ENCODE results near the gene KIAA0232. TPM values are rescaled to one million over a fixed set of nuclear protein-coding genes. Genes with fewer than 3 reads are reported as not detected.
"Not testable (repeated sequence)": the region's sequence is repeated elsewhere in the genome, so short reads cannot be mapped to it uniquely, and the experiment has no call there.

Gene KIAA0232
- polyA plus RNA-seq, 3 donors from 2014 or later = 3.7 to 21.6 (median 5.9) TPM

DNA sequence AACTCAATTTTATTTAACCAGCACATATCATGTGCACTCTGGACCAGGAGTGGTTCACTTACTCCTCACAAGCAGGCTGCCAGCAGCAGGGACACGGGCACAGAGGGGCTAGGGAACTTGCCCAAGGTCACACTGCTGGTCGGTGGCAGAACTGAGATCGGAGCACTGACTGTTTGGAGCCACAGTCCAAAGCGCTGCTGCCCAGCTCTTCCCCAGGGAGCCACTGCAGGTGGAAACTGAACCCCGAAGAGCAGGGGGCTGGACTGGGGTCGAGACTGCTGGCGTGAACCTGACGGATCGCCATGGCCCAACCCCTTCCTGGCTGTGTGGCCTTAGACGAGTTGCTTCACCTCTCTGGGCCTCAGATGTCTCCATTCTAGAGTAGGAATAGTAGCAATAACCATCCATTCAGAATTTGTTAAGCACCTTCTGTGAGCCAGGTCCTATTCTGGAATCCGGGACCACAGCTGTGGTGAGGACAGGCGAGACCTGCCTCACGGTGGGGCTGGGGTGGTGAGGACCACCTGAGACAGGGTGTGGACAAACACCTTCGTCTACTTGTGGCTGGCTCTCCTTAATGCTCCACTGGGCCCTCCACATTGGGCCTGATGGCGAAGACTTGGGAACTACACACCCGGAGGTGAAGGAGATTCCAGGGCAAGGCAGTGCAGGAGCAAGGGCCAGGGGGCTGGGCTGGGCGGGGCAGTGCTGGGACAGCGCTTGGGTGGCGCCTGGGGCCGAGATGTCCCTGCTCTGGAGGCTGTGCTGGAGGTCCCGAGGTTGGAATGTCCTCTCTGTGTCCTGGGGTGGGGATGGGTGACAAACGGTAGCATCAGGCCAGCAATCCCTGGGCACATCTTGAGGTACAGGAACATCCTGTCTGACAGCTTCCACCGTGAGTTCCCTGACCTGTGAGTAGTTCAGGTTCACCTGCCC lies 32.0 kb upstream of the KIAA0232 start:
- no peak for DNase-seq
- Mint-ChIP-seq H3K27me3 (ENCODE audit: low read depth in 3 of 3) (peaks cover 0 to 2% (median 0%) of the 10 kb centered on the region in 3 donors), H3K4me3 (peak overlapping the region in 2 of 5 donors; percentile 21 to 83), H3K36me3 (no peaks in the 10 kb centered on the region), H3K27ac (peak overlapping the region in 3 of 6 donors; percentile 87 to 92 (median 88)), H3K9me3 (no peaks in the 10 kb centered on the region), H3K4me1 (peaks cover 7 to 8% of the 10 kb centered on the region in 2 donors)

DNA sequence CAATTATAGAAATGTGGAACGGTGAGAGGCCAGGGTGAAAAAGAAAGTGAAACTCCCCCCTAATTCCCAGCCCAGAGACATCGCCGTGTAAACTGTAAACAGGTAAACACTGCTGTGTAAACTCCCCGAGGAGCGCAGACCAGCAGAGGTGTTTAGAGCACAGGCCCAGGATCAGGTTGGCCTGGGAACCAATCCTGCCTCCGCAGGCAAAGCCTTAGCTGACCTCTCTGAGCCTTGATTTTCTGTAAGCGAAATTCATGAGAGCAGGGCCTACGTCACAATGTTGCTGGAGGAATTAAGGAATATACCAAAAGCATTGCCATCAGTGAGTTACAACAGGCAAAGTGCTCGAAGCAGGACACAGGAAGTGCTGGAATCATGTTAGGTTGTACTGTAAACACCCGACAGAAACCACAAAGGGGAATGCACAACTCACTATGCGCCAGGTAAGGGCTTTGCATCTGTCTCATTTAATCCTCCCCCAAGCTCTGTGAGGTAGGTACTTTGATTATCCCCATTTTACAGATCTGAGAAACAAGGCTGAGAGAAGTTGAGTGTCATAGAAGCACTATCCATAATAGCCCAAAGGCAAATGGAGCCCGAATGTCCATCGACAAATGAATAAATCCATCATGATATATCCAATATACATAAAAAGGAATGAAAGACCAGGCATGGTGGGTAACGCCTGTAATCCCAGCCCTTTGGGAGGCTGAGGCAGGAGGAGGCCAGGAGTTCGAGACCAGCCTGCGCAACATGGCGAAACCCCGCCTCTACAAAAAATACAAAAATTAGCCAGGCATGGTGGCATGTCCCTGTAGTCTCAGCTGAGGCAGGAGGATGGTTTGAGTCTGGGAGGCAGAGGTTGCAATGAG lies 30.7 kb upstream of the KIAA0232 start:
- no peaks in the 10 kb centered on the region for H3K36me3 Mint-ChIP-seq
- peak in 1 of 3 donors; percentile 18 for DNase-seq
- no peaks in the 10 kb centered on the region for H3K9me3 Mint-ChIP-seq
- peak overlapping the region; percentile 53 to 90 (median 79) for H3K4me3 Mint-ChIP-seq
- peaks cover 0 to 2% (median 0%) of the 10 kb centered on the region in 3 donors for H3K27me3 Mint-ChIP-seq (ENCODE audit: low read depth in 3 of 3)
- peaks cover 7 to 8% of the 10 kb centered on the region in 2 donors for H3K4me1 Mint-ChIP-seq
- H3K27ac Mint-ChIP-seq = peak overlapping the region; percentile 60 to 92 (median 86)

DNA sequence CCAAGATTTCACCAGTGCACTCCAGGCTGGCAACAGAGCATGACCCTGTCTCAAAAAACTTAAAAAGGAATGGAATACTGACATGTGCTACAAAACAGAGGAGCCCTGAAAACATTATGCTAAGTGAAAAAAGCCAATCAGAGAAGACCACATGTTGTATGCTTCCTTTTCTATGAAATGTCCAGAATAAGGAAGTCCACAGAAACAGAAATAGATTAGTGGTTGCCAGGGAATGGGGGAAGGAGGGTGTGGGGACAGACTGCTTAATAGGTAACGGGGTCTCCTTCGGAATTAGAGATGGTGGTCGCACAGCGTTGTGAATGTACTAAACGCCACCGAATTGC lies 30.1 kb upstream of the KIAA0232 start:
- DNase-seq = no peak
- peaks cover 7 to 8% of the 10 kb centered on the region in 2 donors for H3K4me1 Mint-ChIP-seq
- no peaks in the 10 kb centered on the region for H3K36me3 Mint-ChIP-seq
- peak overlapping the region in 2 of 6 donors; percentile 60 to 88 for H3K27ac Mint-ChIP-seq
- peaks cover 0 to 2% (median 0%) of the 10 kb centered on the region in 3 donors for H3K27me3 Mint-ChIP-seq (ENCODE audit: low read depth in 3 of 3)
- H3K4me3 Mint-ChIP-seq = no peak overlapping the region
- no peaks in the 10 kb centered on the region for H3K9me3 Mint-ChIP-seq

DNA sequence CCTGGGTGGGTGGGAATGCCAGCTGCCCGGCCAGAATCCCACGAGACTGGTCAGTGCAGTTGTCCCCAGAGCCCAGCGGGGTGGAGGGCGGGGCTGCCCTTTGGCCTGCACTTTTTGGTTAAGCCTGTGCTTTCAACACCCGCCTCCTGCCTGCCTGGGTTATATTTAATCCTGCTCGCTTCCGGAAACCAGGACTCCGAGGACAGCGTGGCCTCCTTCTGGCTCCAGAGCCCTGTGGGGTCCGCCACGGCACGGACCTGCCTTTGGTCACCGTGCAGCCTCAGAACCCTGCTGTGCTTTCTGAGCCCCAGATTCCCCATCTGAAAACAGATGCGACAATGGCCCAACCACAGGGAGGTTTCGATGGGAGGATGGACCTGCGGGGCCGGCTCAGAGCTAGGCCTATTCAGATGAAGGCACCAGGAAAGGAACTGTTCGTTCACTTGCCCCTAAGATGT lies 29.4 kb upstream of the KIAA0232 start:
- Mint-ChIP-seq H3K4me1 (peaks cover 7 to 8% of the 10 kb centered on the region in 2 donors), H3K36me3 (no peaks in the 10 kb centered on the region), H3K27ac (no peak overlapping the region), H3K27me3 (ENCODE audit: low read depth in 3 of 3) (peaks cover 0 to 2% (median 0%) of the 10 kb centered on the region in 3 donors), H3K9me3 (no peaks in the 10 kb centered on the region), H3K4me3 (no peak overlapping the region)
- DNase-seq = no peak

DNA sequence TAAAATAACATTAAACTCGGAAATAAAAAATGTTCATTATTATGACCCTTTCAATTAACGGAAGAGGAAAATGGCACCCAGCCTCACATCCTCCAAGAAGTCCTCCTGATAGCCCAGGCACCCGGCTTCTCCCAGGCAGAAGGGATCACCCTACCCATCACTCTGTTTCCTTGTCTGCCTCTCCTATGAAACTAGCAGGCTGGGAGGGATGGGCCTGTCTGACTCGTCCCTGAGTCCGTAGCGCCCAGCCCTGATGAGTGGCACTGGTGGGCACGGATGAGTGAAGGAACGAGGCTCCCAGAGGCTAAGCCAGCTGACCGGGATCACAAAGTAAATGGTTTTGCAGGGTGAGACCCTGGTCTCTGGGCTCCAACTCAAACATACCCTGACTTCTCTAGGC lies 28.6 kb upstream of the KIAA0232 start:
- H3K4me1 Mint-ChIP-seq = peaks cover 7 to 8% of the 10 kb centered on the region in 2 donors
- no peak overlapping the region for H3K4me3 Mint-ChIP-seq
- peaks cover 0 to 2% (median 0%) of the 10 kb centered on the region in 3 donors for H3K27me3 Mint-ChIP-seq (ENCODE audit: low read depth in 3 of 3)
- no peaks in the 10 kb centered on the region for H3K9me3 Mint-ChIP-seq
- DNase-seq = no peak
- H3K36me3 Mint-ChIP-seq = no peaks in the 10 kb centered on the region
- no peak overlapping the region for H3K27ac Mint-ChIP-seq

DNA sequence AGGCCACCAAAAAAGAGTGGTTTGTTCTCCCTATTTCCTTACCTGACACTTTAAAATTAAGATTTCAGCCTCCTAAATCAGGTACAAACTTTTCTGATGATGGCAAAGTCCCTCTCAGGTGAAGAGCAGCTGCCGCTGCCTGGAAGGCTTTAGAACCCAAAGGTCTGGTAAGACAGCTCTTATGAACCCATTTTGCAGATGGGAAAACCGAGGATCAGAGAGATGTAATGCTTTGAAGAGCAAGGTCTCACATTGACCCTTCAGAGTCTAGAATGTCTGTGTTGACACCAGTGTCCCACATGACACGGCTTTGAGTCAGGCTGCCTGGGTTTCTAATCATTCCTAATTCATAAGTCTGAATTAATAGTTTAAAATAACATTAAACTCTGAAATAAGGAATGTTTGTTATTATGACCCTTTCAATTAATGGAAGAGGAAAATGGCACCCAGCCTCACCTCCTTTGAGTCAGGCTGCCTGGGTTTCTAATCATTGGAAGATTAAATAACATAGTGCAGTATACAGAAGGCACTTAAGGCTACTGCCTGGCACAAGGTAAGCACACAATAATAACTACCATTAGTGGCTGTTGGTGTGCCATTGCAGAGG lies 27.9 kb upstream of the KIAA0232 start:
- Mint-ChIP-seq H3K27ac (no peak overlapping the region), H3K27me3 (ENCODE audit: low read depth in 3 of 3) (no peaks in the 10 kb centered on the region), H3K4me1 (peaks cover 7 to 8% of the 10 kb centered on the region in 2 donors), H3K36me3 (no peaks in the 10 kb centered on the region), H3K9me3 (no peaks in the 10 kb centered on the region), H3K4me3 (no peak overlapping the region)
- no peak for DNase-seq

DNA sequence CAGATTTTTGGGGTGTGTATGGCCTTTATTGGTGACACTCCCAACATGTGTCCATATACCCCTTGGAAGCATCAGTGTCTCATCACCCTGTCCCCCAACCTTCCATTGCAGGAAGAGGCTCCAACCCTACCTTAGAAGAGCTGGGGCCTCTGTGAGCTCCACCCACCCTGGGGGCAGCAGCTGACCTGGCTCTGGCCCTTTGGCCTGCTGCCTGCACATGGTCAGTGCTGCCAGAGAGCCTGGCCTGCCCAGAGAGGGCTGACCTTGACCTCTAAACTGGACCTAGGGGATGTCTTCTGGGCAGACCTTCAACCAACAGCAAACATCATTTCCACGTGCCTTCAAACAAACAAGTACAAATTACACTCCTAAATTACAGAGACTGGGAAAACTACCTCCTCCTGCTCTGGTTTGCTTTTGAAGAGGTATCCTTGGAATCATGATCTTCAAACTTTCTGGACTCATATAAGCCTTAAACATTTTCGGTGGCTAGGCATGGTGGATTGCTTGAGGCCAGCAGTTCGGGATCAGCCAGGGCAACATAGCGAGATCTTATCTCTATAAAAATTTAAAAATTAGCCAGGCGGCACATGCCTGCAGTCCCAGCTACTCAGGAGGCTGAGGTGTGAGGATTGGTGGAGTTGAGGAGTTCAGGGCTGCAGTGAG lies 27.3 kb upstream of the KIAA0232 start:
- no peaks in the 10 kb centered on the region for H3K36me3 Mint-ChIP-seq
- no peak overlapping the region for H3K4me3 Mint-ChIP-seq
- no peak for DNase-seq
- peaks cover 7 to 8% of the 10 kb centered on the region in 2 donors for H3K4me1 Mint-ChIP-seq
- H3K27ac Mint-ChIP-seq = no peak overlapping the region
- no peaks in the 10 kb centered on the region for H3K27me3 Mint-ChIP-seq (ENCODE audit: low read depth in 3 of 3)
- no peaks in the 10 kb centered on the region for H3K9me3 Mint-ChIP-seq

DNA sequence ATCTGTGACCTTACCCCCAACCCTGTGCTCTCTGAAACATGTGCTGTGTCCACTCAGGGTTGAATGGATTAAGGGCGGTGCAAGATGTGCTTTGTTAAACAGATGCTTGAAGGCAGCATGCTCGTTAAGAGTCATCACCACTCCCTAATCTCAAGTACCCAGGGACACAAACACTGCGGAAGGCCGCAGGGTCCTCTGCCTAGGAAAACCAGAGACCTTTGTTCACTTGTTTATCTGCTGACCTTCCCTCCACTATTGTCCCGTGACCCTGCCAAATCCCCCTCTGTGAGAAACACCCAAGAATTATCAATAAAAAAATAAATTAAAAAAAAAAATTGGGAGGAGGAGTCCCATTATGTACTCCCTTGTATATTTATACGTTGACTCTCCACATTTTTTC lies 26.2 kb upstream of the KIAA0232 start:
- not testable (repeated sequence) for H3K36me3 Mint-ChIP-seq; H3K9me3 Mint-ChIP-seq; H3K4me3 Mint-ChIP-seq; H3K27me3 Mint-ChIP-seq (ENCODE audit: low read depth in 3 of 3); H3K4me1 Mint-ChIP-seq; H3K27ac Mint-ChIP-seq; DNase-seq

DNA sequence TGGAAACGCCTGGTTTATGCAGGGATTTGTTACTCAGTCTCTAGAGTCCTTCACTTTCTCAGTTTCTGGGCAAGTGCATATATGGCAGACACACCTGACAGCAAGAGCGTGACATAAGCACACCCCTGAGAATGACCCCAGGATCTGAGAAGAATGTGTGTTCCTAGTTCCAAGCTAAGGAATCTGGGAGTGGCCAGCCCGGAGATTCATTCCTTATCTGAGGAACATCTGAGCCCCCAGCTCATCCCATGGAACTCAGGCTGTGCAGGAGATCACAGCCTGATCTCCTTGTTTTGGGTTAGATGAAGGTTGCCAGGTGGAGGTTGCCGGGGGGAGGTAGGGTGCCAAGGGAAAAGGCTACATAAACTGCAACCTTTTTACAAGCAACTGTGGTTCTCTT lies 23.8 kb upstream of the KIAA0232 start:
- H3K9me3 Mint-ChIP-seq = no peaks in the 10 kb centered on the region
- no peaks in the 10 kb centered on the region for H3K4me1 Mint-ChIP-seq
- no peaks in the 10 kb centered on the region for H3K36me3 Mint-ChIP-seq
- no peak overlapping the region for H3K4me3 Mint-ChIP-seq
- no peak overlapping the region for H3K27ac Mint-ChIP-seq
- peaks cover 0 to 3% (median 2%) of the 10 kb centered on the region in 3 donors for H3K27me3 Mint-ChIP-seq (ENCODE audit: low read depth in 3 of 3)
- no peak for DNase-seq

DNA sequence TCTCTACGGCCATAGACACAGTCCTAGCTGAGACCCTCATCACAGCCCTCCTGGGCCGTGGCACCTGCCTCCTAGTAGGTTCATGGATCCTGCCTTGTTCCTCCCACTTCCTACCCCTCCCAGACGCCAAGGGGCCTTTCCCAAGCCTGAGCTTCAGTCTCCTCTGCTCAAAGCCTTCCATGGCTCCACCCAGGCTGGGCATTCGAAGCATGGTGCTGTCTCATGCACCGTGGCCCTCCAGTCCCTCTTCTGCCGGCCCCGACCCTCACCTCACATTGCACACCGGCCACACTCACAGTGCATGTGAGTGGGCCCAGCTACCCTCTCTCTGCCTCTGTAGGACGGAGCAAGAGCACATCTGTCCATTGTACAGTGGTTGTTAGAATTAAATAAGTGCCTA lies 21.7 kb upstream of the KIAA0232 start:
- Mint-ChIP-seq H3K27ac (no peak overlapping the region), H3K27me3 (ENCODE audit: low read depth in 3 of 3) (peaks cover 0 to 4% (median 2%) of the 10 kb centered on the region in 3 donors), H3K9me3 (no peaks in the 10 kb centered on the region), H3K4me1 (no peaks in the 10 kb centered on the region), H3K4me3 (no peak overlapping the region), H3K36me3 (no peaks in the 10 kb centered on the region)
- DNase-seq = no peak

DNA sequence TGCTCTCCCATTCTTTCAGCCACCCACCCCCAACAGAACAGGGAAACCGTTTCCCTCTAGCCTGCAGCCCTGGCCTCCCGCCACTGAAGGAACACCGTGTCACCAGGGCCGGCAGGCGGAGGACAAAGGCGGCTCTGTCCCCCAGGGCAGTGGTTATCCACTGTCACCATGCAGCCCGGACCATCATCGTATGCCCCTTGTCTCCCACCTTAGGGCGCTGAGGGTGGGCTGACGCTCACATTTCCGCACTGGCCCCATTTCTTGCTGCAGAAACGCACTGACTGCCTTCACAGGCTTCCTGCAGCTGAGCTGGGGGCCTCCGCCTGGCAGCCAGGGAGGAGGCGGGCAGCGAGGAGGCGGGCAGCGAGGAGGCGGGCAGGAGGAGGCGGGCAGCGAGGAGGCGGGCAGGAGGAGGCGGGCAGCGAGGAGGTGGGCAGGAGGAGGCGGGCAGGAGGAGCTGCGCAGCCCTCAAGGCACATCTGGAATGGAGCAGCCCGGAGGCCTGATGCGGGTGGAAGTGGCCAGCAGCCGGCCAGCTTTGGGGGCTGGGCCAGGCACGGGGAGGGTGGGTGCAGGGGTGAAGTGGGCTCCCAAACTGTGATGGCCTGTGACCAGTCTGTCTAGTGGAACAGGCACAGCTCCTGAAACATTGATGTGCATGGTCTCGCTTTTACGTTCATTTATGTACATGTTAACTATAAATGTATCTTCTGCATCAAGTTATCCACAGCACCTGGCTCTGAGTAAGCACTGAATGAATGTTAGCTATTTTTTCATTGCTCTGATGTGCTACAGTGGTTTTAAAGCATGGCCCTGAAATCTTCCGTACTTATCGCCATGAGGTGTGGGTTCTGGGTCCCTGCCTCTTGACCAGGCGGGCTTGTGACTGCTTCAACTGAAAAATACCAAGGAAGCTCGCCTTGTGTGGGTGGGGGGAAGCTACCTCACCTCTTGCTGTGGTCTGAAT lies 20.6 kb upstream of the KIAA0232 start:
- no peaks in the 10 kb centered on the region for H3K36me3 Mint-ChIP-seq

DNA sequence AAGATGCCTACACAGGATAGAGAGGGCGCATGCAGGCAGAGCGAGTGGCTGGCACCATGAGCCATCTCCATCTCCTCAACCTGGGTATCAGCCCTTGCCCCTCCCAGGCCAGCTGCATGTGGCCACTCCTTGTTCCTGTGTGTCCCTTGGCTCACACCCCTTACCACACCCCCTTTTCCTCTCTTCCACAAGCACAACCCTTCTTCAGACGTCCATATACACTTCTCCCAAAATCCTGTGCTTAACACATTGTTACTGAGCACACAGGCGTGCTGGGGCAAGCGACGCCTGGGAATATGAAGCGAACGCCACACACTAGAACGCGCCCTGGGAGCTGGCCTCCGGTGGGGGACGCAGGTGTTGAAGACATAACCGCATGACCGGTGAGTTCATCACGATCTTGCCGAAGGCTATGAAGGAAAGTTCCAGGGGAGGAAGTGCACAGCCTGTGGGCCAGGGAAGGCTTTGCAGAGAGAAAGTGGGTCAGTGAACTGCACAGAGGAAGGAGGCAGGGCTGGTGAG lies 19.1 kb upstream of the KIAA0232 start:
- Mint-ChIP-seq H3K4me3 (no peak overlapping the region), H3K9me3 (no peaks in the 10 kb centered on the region), H3K27me3 (ENCODE audit: low read depth in 3 of 3) (peaks cover 2 to 4% (median 3%) of the 10 kb centered on the region in 3 donors), H3K4me1 (no peaks in the 10 kb centered on the region), H3K36me3 (no peaks in the 10 kb centered on the region), H3K27ac (no peak overlapping the region)
- no peak for DNase-seq

More for the DNA sequence above, 20.6 kb upstream of the KIAA0232 start:
- Mint-ChIP-seq H3K4me3 (peak overlapping the region in 2 of 5 donors; percentile 41 to 60), H3K27me3 (ENCODE audit: low read depth in 3 of 3) (peaks cover 1 to 4% (median 2%) of the 10 kb centered on the region in 3 donors), H3K9me3 (no peaks in the 10 kb centered on the region), H3K27ac (no peak overlapping the region), H3K4me1 (no peaks in the 10 kb centered on the region)
- peak in 2 of 3 donors; percentile 20 to 27 for DNase-seq
